Choroid plexus epithelial cell (primary cell): ENCODE data around the gene CDH13.

Source experiments
- DNase-seq: peaks from one replicate; pipeline ENCODE4 v3.0.0-alpha.2; 2010; ENCODE audit warnings: low read depth
- H3K4me3 ChIP-seq: 2 replicates; pipeline ENCODE4 v1.5.1; 2011; ENCODE audit warnings: low read depth, mild to moderate bottlenecking, control low read depth, low read length, moderate library complexity
- CTCF ChIP-seq: conservative IDR thresholded peaks from 2 replicates; pipeline ENCODE4 v1.5.1; 2011; ENCODE audit warnings: low read depth, mild to moderate bottlenecking, control low read depth, inconsistent platforms, low read length, moderate library complexity

CDH13 gene

GRCh38 chr16:82655720-82656490 lies 29.1 kb downstream of the CDH13 start:
- H3K4me3 ChIP-seq = no peak overlapping the region
- no peak for TF ChIP-seq CTCF
- DNase-seq = no peak

DNA sequence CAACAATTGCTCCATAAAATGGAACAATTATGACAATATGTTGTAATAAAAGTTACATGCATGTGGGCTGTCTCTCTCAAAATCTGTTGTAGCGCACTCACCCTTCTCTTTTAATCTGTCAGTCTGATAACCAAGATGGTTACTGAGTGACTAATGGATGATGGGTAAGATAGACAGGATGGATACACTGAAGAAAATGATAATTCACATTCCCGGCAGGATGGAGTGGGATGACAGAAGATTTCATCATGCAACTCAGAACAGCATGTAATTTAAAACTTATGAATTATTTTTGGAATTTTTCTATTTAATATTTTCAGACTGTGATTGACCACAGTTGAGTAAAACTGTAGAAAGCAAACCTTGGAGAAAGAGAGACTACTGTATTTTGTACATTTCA lies 30.5 kb downstream of the CDH13 start:
- H3K4me3 ChIP-seq = no peak overlapping the region
- TF ChIP-seq CTCF = no peak
- peak; percentile 83 for DNase-seq

DNA sequence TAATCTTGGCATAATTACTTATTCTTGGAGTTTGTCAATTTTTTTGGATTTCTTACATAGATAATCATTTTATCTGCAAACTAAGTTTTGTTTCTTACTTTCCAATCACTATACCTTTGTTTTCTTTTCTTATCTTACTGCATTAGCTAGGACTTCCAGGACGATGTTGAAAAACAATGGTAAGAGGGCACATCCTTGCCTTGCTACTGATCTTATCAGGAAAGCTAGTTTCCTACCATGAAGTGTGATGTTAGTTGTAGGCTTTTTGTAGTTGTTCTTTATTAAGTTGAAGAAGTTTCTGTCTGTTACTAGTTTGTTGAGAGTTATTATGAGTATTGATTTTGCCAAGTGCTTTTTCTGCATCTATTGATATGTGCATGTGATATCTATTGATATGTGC lies 31.0 kb downstream of the CDH13 start:
- no peak for DNase-seq
- no peak for TF ChIP-seq CTCF
- no peak overlapping the region for H3K4me3 ChIP-seq

DNA sequence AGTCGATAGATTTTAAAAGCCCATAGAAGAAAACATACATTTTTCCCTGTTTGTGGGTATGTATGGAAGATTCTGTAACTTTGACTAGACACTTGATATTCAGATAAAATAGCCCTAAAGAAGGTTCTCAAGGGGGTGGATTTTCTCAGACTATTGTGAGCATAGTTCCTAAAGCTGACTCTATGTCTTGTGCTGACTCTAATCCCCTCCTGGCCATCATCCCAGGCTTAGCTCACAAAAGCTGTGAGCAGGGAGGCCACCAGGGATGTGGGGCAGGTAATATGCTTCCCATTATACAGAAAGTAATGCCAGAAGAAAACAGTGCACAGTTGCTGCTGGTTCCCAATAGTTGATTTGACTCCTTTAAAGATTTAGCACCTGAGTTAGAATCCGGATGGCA lies 32.0 kb downstream of the CDH13 start:
- TF ChIP-seq CTCF = no peak
- no peak for DNase-seq
- no peak overlapping the region for H3K4me3 ChIP-seq

DNA sequence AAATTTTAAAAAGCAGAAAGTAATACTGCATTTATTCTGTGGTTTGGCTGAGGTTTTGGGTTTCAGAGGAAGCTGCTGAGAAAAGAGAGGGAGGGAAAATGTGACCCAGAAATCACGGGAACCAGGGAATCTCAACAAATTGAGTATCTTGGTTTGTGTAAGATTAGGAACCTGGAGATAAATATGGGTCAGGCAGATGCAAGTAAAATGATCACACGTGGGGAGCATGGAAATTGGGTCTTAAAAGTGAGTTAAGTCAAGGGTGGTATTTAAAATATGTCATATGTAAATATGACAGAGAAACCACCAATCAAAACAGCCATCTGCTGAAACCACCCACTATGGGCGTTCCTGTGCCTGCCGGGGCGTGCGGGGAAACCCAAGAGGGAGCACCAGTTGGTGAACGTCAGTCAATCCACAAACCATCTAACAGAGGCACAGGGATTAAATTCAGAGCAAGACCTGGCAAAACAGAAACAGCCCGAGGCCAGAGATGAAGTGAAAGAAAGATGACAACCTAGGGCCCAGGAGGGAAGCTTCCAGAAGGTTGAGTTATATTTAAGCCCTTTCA lies 33.4 kb downstream of the CDH13 start:
- DNase-seq = peak; percentile 84
- H3K4me3 ChIP-seq = peak overlapping the region; percentile 41
- TF ChIP-seq CTCF = no peak

- DNase-seq = no peak
- TF ChIP-seq CTCF = no peak
These were observed 34.2 kb downstream of the CDH13 start for GRCh38 chr16:82660966-82661365.

DNA sequence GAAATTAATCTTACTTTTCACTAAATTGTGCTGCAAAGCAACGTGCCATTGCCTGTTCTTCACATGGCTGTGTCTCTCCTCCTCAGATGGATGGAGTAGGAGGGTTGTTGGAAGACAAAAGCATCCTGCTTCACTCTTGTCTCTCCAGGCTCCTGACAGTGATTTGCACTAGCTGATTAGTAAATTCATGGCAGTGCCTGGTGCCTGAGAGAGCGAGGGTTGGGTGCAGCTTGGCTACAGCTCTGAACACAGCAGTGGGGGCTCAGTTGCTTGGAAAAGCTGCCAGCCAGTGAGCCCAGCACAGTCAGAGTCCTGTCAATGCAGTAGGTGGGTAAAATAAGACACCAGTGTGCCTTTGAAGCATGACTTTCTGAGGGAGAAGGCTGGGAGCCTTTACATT lies 37.4 kb downstream of the CDH13 start:
- no peak for DNase-seq

More at GRCh38 chr16:82660966-82661365, 34.2 kb downstream of the CDH13 start:
- H3K4me3 ChIP-seq = no peak overlapping the region

More for the DNA sequence above, 37.4 kb downstream of the CDH13 start:
- no peak overlapping the region for H3K4me3 ChIP-seq
- no peak for TF ChIP-seq CTCF
